ENCODE measurements around the gene OXER1.

The OXER1 gene

GRCh38 chr2:42793334-42794270, 29.7 kb upstream of the OXER1 start:
- no peak for DNase-seq

- peak; percentile 40 for DNase-seq
These were observed 28.8 kb upstream of the OXER1 start, which contains the start of gene HAAO for GRCh38 chr2:42792583-42793333. TSS of gene HAAO (minus strand) at chr2:42792583. CDS start at chr2:42792536, 47 bp downstream.

GRCh38 chr2:42792087-42792582, 28.2 kb upstream of the OXER1 start:
- DNase-seq = no peak

- DNase-seq = no peak
These were observed 27.7 kb upstream of the OXER1 start for GRCh38 chr2:42791606-42792005.

GRCh38 chr2:42789751-42790150, 25.8 kb upstream of the OXER1 start:
- no peak for DNase-seq

GRCh38 chr2:42788882-42789281, 24.9 kb upstream of the OXER1 start:
- DNase-seq = no peak

- DNase-seq = no peak
These were observed 24.5 kb upstream of the OXER1 start for GRCh38 chr2:42788478-42788793.

- no peak for DNase-seq
These were observed 24.0 kb upstream of the OXER1 start for GRCh38 chr2:42787788-42788477.

GRCh38 chr2:42787424-42787787, 23.5 kb upstream of the OXER1 start:
- DNase-seq = no peak

GRCh38 chr2:42786561-42787345, 22.8 kb upstream of the OXER1 start:
- DNase-seq = no peak

- DNase-seq = no peak
These were observed 20.4 kb upstream of the OXER1 start for GRCh38 chr2:42784204-42784880.

GRCh38 chr2:42783511-42783910, 19.6 kb upstream of the OXER1 start:
- DNase-seq = no peak

- no peak for DNase-seq
These were observed 17.2 kb upstream of the OXER1 start for GRCh38 chr2:42781181-42781580.

- DNase-seq = no peak
These were observed 14.2 kb upstream of the OXER1 start for GRCh38 chr2:42777883-42778805.

GRCh38 chr2:42775810-42776209, 11.9 kb upstream of the OXER1 start:
- no peak for DNase-seq

GRCh38 chr2:42775186-42775585, 11.3 kb upstream of the OXER1 start:
- DNase-seq = no peak

GRCh38 chr2:42771546-42772153, 7.7 kb upstream of the OXER1 start:
- DNase-seq = no peak

- DNase-seq = peak; percentile 50
These were observed 6.6 kb upstream of the OXER1 start for GRCh38 chr2:42770288-42771131.

- DNase-seq = no peak
These were observed 5.8 kb upstream of the OXER1 start for GRCh38 chr2:42769583-42770287.
